ENCODE measurements around the gene AMPD1.

The AMPD1 gene

DNA sequence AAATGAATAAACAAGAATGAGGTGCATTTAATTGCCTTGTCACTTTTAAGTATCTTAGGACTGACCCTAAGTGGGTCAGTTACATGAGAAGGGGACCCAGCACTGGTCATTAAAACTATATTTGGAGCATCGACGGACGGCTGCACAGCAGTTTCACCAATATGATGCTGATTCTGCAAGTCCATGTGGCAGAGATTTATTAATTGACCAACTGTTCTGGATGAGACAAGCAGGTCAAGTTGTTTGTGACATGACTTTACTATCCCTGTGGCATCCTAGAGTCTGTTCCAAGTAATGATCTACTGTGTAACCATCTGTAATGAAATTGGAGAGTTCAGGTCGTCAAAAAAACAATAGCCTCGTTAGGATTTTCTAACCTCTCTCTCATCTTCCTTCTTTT, 9.5 kb downstream of the AMPD1 start:
- no peak overlapping the region for H2BK15ac ChIP-seq (ENCODE audit: low read depth, poor library complexity, severe bottlenecking)
- H2BK5ac ChIP-seq (ENCODE audit: low read depth, low read length, poor library complexity, severe bottlenecking), result no peak overlapping the region
- no peaks in the 10 kb centered on the region for H3K9me3 ChIP-seq (ENCODE audit: control insufficient read depth, low read length)
- no peak overlapping the region for H2BK12ac ChIP-seq (ENCODE audit: low read length in 2 of 2)
- no peak overlapping the region for H3K9ac ChIP-seq (ENCODE audit: low read length)
- no peak for DNase-seq
- H3K27me3 ChIP-seq (ENCODE audit: control insufficient read depth in 1 of 2, insufficient read depth in 1 of 2, low read length in 2 of 2), result peaks cover 54 to 62% of the 10 kb centered on the region in 2 experiments
- H2AK5ac ChIP-seq (ENCODE audit: low read length, severe bottlenecking), result no peak overlapping the region
- H3K14ac ChIP-seq (ENCODE audit: low read length in 2 of 2), result no peak overlapping the region
- H2AFZ ChIP-seq (ENCODE audit: low read depth, low read length), result no peak overlapping the region
- H3K36me3 ChIP-seq (ENCODE audit: control insufficient read depth in 1 of 2, insufficient read depth in 2 of 2, low read depth in 1 of 2, low read length in 2 of 2), result no peaks in the 10 kb centered on the region
- no peak overlapping the region for H3K27ac ChIP-seq (ENCODE audit: low read length, poor library complexity, severe bottlenecking)
- H2BK120ac ChIP-seq (ENCODE audit: low read depth, low read length), result no peak overlapping the region
- 96% methylated on average over 5 of the region's 5 CpGs for WGBS
- H3K23ac ChIP-seq (ENCODE audit: low read length in 2 of 2), result no peak overlapping the region
- no peak overlapping the region for H4K91ac ChIP-seq (ENCODE audit: low read length)
- no peak overlapping the region for H3K4me2 ChIP-seq (ENCODE audit: low read length, poor library complexity, severe bottlenecking)
- H3K18ac ChIP-seq (ENCODE audit: low read depth in 1 of 2, low read length in 2 of 2), result no peak overlapping the region
- H3K79me1 ChIP-seq (replicated peaks; ENCODE audit: low read length, poor library complexity, severe bottlenecking), result no peaks in the 10 kb centered on the region
- H3K4me3 ChIP-seq (ENCODE audit: insufficient read depth in 1 of 2, low read depth in 1 of 2, low read length in 2 of 2), result no peak overlapping the region
- no peak overlapping the region for H4K8ac ChIP-seq (ENCODE audit: low read length)
- no peak overlapping the region for H3K4ac ChIP-seq (ENCODE audit: low read depth in 1 of 2, low read length in 2 of 2)
- no peaks in the 10 kb centered on the region for H3K4me1 ChIP-seq (ENCODE audit: control insufficient read depth, insufficient read depth, low read depth, low read length)

DNA sequence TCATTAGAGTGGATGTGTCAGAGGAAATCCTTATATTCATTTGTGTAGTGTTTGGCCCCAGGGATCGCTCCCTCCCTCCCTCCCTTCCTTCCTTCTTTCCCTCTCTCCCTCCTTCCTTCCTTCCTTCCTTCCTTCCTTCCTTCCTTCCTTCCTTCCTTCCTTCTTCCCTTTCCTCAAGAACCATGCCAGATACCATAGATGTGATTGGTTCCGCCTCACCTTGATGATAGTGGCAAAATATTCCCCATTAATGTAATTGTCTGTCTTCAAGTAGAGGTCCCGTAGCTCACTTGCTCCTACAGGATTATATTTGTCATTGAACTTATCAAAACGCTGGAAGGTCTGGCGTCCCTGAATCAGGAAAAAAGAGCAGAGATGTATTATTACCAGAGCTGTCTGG, 17.7 kb downstream of the AMPD1 start:
- Histone ChIP-seq H3K4me2 (ENCODE audit: low read length, poor library complexity, severe bottlenecking) (no peak overlapping the region), H3K4me3 (ENCODE audit: insufficient read depth in 1 of 2, low read depth in 1 of 2, low read length in 2 of 2) (no peak overlapping the region), H3K9me3 (ENCODE audit: control insufficient read depth, low read length) (no peaks in the 10 kb centered on the region), H3K9ac (ENCODE audit: low read length) (no peak overlapping the region), H2BK15ac (ENCODE audit: low read depth, poor library complexity, severe bottlenecking) (no peak overlapping the region), H3K14ac (ENCODE audit: low read length in 2 of 2) (no peak overlapping the region), H4K8ac (ENCODE audit: low read length) (no peak overlapping the region), H3K27me3 (ENCODE audit: control insufficient read depth in 1 of 2, insufficient read depth in 1 of 2, low read length in 2 of 2) (peaks cover 31% of the 10 kb centered on the region in 2 experiments), H3K4me1 (ENCODE audit: control insufficient read depth, insufficient read depth, low read depth, low read length) (no peaks in the 10 kb centered on the region), H3K36me3 (ENCODE audit: control insufficient read depth in 1 of 2, insufficient read depth in 2 of 2, low read depth in 1 of 2, low read length in 2 of 2) (no peaks in the 10 kb centered on the region), H3K18ac (ENCODE audit: low read depth in 1 of 2, low read length in 2 of 2) (no peak overlapping the region), H2BK5ac (ENCODE audit: low read depth, low read length, poor library complexity, severe bottlenecking) (no peak overlapping the region), H2AK5ac (ENCODE audit: low read length, severe bottlenecking) (no peak overlapping the region), H2BK12ac (ENCODE audit: low read length in 2 of 2) (no peak overlapping the region), H2BK120ac (ENCODE audit: low read depth, low read length) (no peak overlapping the region), H3K27ac (ENCODE audit: low read length, poor library complexity, severe bottlenecking) (no peak overlapping the region), H3K23ac (ENCODE audit: low read length in 2 of 2) (no peak overlapping the region), H2AFZ (ENCODE audit: low read depth, low read length) (no peak overlapping the region), H4K91ac (ENCODE audit: low read length) (no peak overlapping the region), H3K79me1 (replicated peaks; ENCODE audit: low read length, poor library complexity, severe bottlenecking) (no peaks in the 10 kb centered on the region), H3K4ac (ENCODE audit: low read depth in 1 of 2, low read length in 2 of 2) (no peak overlapping the region)
- 88% methylated on average over 5 of the region's 5 CpGs for WGBS
- DNase-seq, result no peak

DNA sequence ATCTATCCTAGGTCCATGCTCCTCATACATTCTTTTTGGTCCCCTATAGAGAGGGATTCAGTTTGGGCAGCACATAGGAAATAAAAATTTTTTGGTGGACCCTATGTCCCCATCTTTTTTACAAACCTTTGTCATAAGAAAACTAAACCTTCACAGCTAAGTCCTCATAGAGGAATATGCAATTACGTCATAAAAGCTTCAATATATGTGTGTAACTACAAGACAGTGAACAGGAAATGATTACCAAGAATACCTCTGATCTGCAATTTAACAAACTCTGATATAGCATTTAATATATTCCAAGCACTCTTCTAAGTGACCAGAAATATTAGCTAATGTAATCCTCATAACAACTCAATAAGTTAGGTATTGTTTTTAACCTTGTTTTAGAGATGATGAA, 19.2 kb downstream of the AMPD1 start:
- Histone ChIP-seq H2BK12ac (ENCODE audit: low read length in 2 of 2) (no peak overlapping the region), H2BK5ac (ENCODE audit: low read depth, low read length, poor library complexity, severe bottlenecking) (no peak overlapping the region), H2AFZ (ENCODE audit: low read depth, low read length) (no peak overlapping the region), H3K4me1 (ENCODE audit: control insufficient read depth, insufficient read depth, low read depth, low read length) (no peaks in the 10 kb centered on the region), H3K18ac (ENCODE audit: low read depth in 1 of 2, low read length in 2 of 2) (no peak overlapping the region), H2AK5ac (ENCODE audit: low read length, severe bottlenecking) (no peak overlapping the region), H3K36me3 (ENCODE audit: control insufficient read depth in 1 of 2, insufficient read depth in 2 of 2, low read depth in 1 of 2, low read length in 2 of 2) (no peaks in the 10 kb centered on the region), H3K14ac (ENCODE audit: low read length in 2 of 2) (no peak overlapping the region), H3K4ac (ENCODE audit: low read depth in 1 of 2, low read length in 2 of 2) (no peak overlapping the region), H2BK120ac (ENCODE audit: low read depth, low read length) (no peak overlapping the region), H3K9me3 (ENCODE audit: control insufficient read depth, low read length) (no peaks in the 10 kb centered on the region), H3K23ac (ENCODE audit: low read length in 2 of 2) (no peak overlapping the region), H4K8ac (ENCODE audit: low read length) (no peak overlapping the region), H2BK15ac (ENCODE audit: low read depth, poor library complexity, severe bottlenecking) (no peak overlapping the region), H3K27ac (ENCODE audit: low read length, poor library complexity, severe bottlenecking) (no peak overlapping the region), H3K4me2 (ENCODE audit: low read length, poor library complexity, severe bottlenecking) (no peak overlapping the region), H3K9ac (ENCODE audit: low read length) (no peak overlapping the region), H3K79me1 (replicated peaks; ENCODE audit: low read length, poor library complexity, severe bottlenecking) (no peaks in the 10 kb centered on the region), H3K27me3 (ENCODE audit: control insufficient read depth in 1 of 2, insufficient read depth in 1 of 2, low read length in 2 of 2) (peaks cover 31% of the 10 kb centered on the region in 2 experiments), H4K91ac (ENCODE audit: low read length) (no peak overlapping the region), H3K4me3 (ENCODE audit: insufficient read depth in 1 of 2, low read depth in 1 of 2, low read length in 2 of 2) (no peak overlapping the region)
- no CpG with 5 or more reads among the region's 1 CpG for WGBS
- no peak for DNase-seq

DNA sequence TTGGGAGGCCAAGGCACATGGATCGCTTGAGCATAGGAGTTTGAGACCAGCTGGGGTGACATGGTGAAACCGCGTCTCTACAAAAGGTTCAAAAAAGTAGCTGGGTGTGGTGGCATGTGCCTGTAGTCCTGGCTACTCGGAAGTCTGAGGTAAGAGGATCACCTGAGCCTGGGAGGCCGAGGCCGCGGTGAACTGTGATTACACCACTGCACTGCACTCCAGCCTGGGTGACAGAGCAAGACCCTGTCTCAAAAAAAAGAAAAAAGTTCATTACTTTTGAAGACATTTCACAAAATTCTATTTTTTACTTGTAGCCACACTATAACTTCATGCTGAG, 23.4 kb downstream of the AMPD1 start:
- no peaks in the 10 kb centered on the region for H3K36me3 ChIP-seq (ENCODE audit: control insufficient read depth in 1 of 2, insufficient read depth in 2 of 2, low read depth in 1 of 2, low read length in 2 of 2)
- WGBS, result 88% methylated on average over 7 of the region's 7 CpGs
- peaks cover 11 to 15% of the 10 kb centered on the region in 2 experiments for H3K27me3 ChIP-seq (ENCODE audit: control insufficient read depth in 1 of 2, insufficient read depth in 1 of 2, low read length in 2 of 2)
- H3K27ac ChIP-seq (ENCODE audit: low read length, poor library complexity, severe bottlenecking), result no peak overlapping the region
- no peak overlapping the region for H2BK12ac ChIP-seq (ENCODE audit: low read length in 2 of 2)
- no peak overlapping the region for H3K4me2 ChIP-seq (ENCODE audit: low read length, poor library complexity, severe bottlenecking)
- H3K4ac ChIP-seq (ENCODE audit: low read depth in 1 of 2, low read length in 2 of 2), result no peak overlapping the region
- H2BK15ac ChIP-seq (ENCODE audit: low read depth, poor library complexity, severe bottlenecking), result no peak overlapping the region
- H4K91ac ChIP-seq (ENCODE audit: low read length), result no peak overlapping the region
- H3K18ac ChIP-seq (ENCODE audit: low read depth in 1 of 2, low read length in 2 of 2), result no peak overlapping the region
- H3K9ac ChIP-seq (ENCODE audit: low read length), result no peak overlapping the region
- H3K14ac ChIP-seq (ENCODE audit: low read length in 2 of 2), result no peak overlapping the region
- H2BK120ac ChIP-seq (ENCODE audit: low read depth, low read length), result no peak overlapping the region
- H3K4me1 ChIP-seq (ENCODE audit: control insufficient read depth, insufficient read depth, low read depth, low read length), result peaks cover 4% of the 10 kb centered on the region
- no peak overlapping the region for H2AFZ ChIP-seq (ENCODE audit: low read depth, low read length)
- no peak overlapping the region for H3K4me3 ChIP-seq (ENCODE audit: insufficient read depth in 1 of 2, low read depth in 1 of 2, low read length in 2 of 2)
- no peaks in the 10 kb centered on the region for H3K9me3 ChIP-seq (ENCODE audit: control insufficient read depth, low read length)
- H3K23ac ChIP-seq (ENCODE audit: low read length in 2 of 2), result no peak overlapping the region
- H4K8ac ChIP-seq (ENCODE audit: low read length), result no peak overlapping the region
- no peaks in the 10 kb centered on the region for H3K79me1 ChIP-seq (replicated peaks; ENCODE audit: low read length, poor library complexity, severe bottlenecking)
- H2BK5ac ChIP-seq (ENCODE audit: low read depth, low read length, poor library complexity, severe bottlenecking), result no peak overlapping the region
- DNase-seq, result no peak
- no peak overlapping the region for H2AK5ac ChIP-seq (ENCODE audit: low read length, severe bottlenecking)
